ENCODE measurements around the gene CHST8.

Gene CHST8

DNA sequence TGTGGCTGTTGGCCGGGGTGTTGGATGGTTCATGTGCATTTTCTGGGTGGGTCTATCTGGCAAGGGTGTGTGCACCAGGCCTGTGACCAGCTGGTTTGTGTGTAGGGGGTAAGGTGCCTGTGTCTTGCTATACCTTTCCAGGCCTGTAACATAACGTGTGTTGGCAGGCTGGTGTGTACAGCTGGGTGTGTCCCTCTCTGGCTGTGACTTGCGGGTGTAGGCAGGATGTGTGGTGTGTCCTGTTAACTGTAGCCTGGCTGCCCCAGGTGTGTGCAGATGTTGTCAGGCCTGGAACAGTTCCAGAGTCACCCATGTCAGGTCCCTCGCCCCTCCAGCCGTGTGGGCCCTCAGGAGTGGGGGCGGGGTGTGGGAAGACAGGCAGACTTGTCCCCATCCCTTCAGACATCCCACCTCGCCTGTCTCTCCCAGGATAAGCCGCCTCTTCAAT is 184.7 kb downstream of the CHST8 start:
- H3K4me3 ChIP-seq (ENCODE audit: low read depth, low read length), result no peak overlapping the region
- TF ChIP-seq, protein P1, sequence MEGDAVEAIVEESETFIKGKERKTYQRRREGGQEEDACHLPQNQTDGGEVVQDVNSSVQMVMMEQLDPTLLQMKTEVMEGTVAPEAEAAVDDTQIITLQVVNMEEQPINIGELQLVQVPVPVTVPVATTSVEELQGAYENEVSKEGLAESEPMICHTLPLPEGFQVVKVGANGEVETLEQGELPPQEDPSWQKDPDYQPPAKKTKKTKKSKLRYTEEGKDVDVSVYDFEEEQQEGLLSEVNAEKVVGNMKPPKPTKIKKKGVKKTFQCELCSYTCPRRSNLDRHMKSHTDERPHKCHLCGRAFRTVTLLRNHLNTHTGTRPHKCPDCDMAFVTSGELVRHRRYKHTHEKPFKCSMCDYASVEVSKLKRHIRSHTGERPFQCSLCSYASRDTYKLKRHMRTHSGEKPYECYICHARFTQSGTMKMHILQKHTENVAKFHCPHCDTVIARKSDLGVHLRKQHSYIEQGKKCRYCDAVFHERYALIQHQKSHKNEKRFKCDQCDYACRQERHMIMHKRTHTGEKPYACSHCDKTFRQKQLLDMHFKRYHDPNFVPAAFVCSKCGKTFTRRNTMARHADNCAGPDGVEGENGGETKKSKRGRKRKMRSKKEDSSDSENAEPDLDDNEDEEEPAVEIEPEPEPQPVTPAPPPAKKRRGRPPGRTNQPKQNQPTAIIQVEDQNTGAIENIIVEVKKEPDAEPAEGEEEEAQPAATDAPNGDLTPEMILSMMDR (IDR thresholded peaks at IDR 0.05; ENCODE audit: low read depth, low read length, missing control alignments), result no peak
- no peak for DNase-seq (ENCODE audit: low read depth)

DNA sequence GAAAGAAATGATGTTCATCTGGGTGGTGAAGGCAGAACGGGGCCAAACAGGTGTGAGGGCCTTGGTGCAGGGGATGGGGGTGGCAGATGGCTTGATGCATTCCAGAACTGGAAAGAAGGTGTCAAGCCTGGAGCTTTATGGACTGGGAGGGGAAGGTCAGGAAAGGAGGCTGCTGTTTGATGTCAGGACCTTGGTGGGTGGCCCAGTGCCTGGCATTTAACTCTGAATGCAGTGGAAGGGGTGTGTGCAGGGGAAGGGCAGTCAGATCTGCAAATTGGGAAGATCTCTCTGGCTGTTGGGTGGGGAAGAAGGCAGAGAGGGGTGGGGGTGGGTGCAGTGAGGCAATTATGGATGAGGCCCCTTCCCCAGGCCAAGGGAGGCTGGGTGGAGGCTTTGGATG is 186.6 kb downstream of the CHST8 start:
- TF ChIP-seq, protein P1 (IDR thresholded peaks at IDR 0.05; ENCODE audit: low read depth, low read length, missing control alignments), result no peak
- DNase-seq (ENCODE audit: low read depth), result no peak
- H3K4me3 ChIP-seq (ENCODE audit: low read depth, low read length), result no peak overlapping the region

DNA sequence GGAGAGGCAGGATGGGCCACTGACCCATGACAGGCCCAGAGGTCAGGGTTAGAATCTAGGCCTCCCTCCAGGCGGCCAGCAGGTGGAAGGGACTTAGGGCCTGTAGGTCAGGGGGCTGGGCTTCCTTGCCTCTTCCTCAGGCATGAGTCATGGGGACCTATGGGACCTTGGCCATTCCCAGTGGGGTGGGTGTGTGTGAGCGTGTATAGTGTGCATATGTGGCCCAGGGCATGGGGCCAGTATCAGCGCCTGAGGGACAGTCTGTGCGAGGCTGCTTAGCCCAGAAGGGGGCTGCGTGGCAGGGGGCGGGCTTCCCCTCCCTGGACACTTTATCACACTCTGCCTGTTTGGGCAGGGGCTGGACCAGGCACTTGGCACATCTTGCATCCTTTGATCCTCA is 188.2 kb downstream of the CHST8 start:
- H3K4me3 ChIP-seq (ENCODE audit: low read depth, low read length), result no peak overlapping the region
- DNase-seq (ENCODE audit: low read depth), result no peak
- TF ChIP-seq, protein P1 (IDR thresholded peaks at IDR 0.05; ENCODE audit: low read depth, low read length, missing control alignments), result no peak

DNA sequence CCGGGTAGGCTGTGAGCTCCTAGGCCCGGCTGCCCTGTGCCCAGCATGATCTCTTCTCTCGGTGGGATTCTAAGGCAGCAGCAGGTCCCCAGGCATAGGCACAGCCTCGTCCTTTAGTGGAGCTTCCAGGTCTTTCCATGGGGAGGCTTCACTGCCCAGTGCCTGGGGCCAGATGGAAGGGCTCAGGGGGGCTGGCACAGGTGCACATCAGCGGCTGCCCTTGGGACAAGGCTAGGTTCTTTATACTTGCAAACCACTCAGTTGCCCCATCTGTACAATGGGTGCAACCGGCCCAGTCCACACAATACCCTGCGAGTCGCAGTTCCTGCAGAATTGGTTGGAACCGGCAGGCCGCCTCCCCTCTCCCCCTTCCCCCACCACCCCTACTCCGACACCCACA is 189.1 kb downstream of the CHST8 start:
- DNase-seq (ENCODE audit: low read depth), result no peak
- TF ChIP-seq, protein P1 (IDR thresholded peaks at IDR 0.05; ENCODE audit: low read depth, low read length, missing control alignments), result no peak

DNA sequence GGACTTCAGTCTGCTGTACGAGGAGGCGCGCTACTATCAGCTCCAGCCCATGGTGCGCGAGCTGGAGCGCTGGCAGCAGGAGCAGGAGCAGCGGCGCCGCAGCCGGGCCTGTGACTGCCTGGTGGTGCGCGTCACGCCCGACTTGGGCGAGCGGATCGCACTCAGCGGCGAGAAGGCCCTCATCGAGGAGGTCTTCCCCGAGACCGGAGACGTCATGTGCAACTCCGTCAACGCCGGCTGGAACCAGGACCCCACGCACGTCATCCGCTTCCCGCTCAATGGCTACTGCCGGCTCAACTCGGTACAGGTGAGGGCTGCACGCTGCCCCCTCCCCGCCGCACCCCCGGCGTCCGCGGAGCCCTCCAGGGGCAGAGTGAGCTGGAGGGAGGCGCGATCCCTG is 189.5 kb downstream of the CHST8 start:
- no peak for DNase-seq (ENCODE audit: low read depth)
- no peak overlapping the region for H3K4me3 ChIP-seq (ENCODE audit: low read depth, low read length)
- TF ChIP-seq, protein P1 (IDR thresholded peaks at IDR 0.05; ENCODE audit: low read depth, low read length, missing control alignments), result no peak

More for the DNA sequence above, 189.1 kb downstream of the CHST8 start:
- no peak overlapping the region for H3K4me3 ChIP-seq (ENCODE audit: low read depth, low read length)

DNA sequence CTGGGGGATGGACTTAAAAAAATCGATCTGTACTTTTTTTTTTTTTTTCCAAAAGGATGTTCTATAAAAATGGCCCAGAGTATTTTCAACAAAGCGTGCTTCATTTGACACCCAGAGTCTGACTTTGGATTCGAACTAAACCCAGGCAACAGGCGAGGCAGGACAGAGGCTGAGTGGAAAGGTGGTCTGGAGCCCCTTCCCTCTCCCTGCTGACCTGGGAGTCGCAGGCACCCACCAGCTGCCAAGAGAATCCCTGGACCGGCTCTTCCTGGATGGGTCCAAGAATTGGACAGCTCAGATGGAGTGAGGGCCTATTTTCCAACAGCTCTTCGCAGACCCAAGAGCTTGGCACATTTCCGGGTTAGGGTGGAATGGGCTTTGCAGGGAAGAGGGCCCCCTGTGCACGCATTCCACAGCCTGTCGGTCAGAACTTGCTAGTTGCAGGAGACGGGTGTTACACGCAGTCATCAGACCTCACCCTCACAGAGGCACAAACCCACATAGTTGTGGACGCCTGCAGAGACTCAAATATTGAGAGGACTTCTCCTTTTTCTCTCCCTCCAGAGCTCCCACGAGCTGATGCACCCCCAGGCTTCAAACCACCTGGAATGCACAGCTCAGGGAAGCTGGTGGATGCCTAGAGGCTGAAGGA is 190.1 kb downstream of the CHST8 start:
- TF ChIP-seq, protein P1 (IDR thresholded peaks at IDR 0.05; ENCODE audit: low read depth, low read length, missing control alignments), result no peak
- no peak for DNase-seq (ENCODE audit: low read depth)
- no peak overlapping the region for H3K4me3 ChIP-seq (ENCODE audit: low read depth, low read length)
